Liver (tissue), 9 donors: ENCODE results near the gene DMAC1. TPM values are rescaled to one million over a fixed set of nuclear protein-coding genes. Genes with fewer than 3 reads are reported as not detected.

Source experiments
- DNase-seq: peaks from one replicate; pipeline ENCODE4 v3.0.0-alpha.2; 2017; ENCODE audit warnings: low spot score
- H3K27ac ChIP-seq, 2 donors: one replicate each; pipeline ENCODE4 v1.7.0; 2013; ENCODE audit warnings: inconsistent platforms in 2 of 2, low read length in 2 of 2, control low read depth in 1 of 2, low read depth in 1 of 2, mild to moderate bottlenecking in 1 of 2
- H3K27me3 ChIP-seq, 4 donors: one replicate each; pipeline versions ENCODE4 v1.6.1 to v1.7.0; 2013; ENCODE audit warnings: low read length in 3 of 4, inconsistent platforms in 1 of 4, mild to moderate bottlenecking in 1 of 4, moderate library complexity in 1 of 4; ENCODE audit not compliant: control insufficient read depth in 4 of 4, insufficient read depth in 4 of 4
- H3K36me3 ChIP-seq, 4 donors: one replicate each; pipeline versions ENCODE4 v1.6.1 to v1.7.0; 2013; ENCODE audit warnings: low read length in 3 of 4, mild to moderate bottlenecking in 3 of 4, low read depth in 1 of 4, moderate library complexity in 1 of 4; ENCODE audit not compliant: control insufficient read depth in 4 of 4, insufficient read depth in 3 of 4
- H3K4me1 ChIP-seq, 4 donors: one replicate each; pipeline versions ENCODE4 v1.6.1 to v1.7.0; 2013; ENCODE audit warnings: low read length in 3 of 4, mild to moderate bottlenecking in 3 of 4, moderate library complexity in 1 of 4; ENCODE audit not compliant: control insufficient read depth in 4 of 4, insufficient read depth in 4 of 4
- H3K4me3 ChIP-seq, 3 donors: one replicate each; pipeline versions ENCODE4 v1.6.1 to v1.7.0; 2013; ENCODE audit warnings: low read length in 3 of 3, control low read depth in 1 of 3, low read depth in 1 of 3, mild to moderate bottlenecking in 1 of 3
- H3K9ac ChIP-seq, 2 donors: one replicate each; pipeline ENCODE4 v1.7.0; 2013; ENCODE audit warnings: low read length in 2 of 2, mild to moderate bottlenecking in 2 of 2, moderate library complexity in 2 of 2, control low read depth in 1 of 2, low read depth in 1 of 2
- H3K9me3 ChIP-seq, 4 donors: one replicate each; pipeline versions ENCODE4 v1.6.1 to v1.7.0; 2013; ENCODE audit warnings: low read length in 3 of 4; ENCODE audit not compliant: control insufficient read depth in 4 of 4
- ATF3 ChIP-seq: IDR thresholded peaks from 2 replicates; pipeline ENCODE4 v1.6.1; 2016; ENCODE audit warnings: antibody characterized with exemption
- CTCF ChIP-seq: fragments of 150-350 bp; IDR thresholded peaks from 2 replicates; pipeline ENCODE4 v1.5.1; 2017; ENCODE audit warnings: improper control_type of control experiment, low read depth, low read length; ENCODE audit not compliant: missing input control
- EGR1 ChIP-seq, 2 donors: IDR thresholded peaks; 2 replicates each; pipeline ENCODE4 v1.6.1; 2016 to 2018; ENCODE audit warnings: antibody characterized with exemption in 2 of 2, low read depth in 2 of 2
- FOXA1 ChIP-seq: IDR thresholded peaks from 2 replicates; pipeline ENCODE4 v1.6.1; 2016; ENCODE audit warnings: antibody characterized with exemption
- FOXA2 ChIP-seq: IDR thresholded peaks from 2 replicates; pipeline ENCODE4 v1.6.1; 2016; ENCODE audit warnings: antibody characterized with exemption
- GABPA ChIP-seq, 2 donors: IDR thresholded peaks in 1 of 2; conservative IDR thresholded peaks in 1 of 2; 2 replicates each; pipeline ENCODE4 v1.6.1; 2016; ENCODE audit warnings: antibody characterized with exemption in 2 of 2, mild to moderate bottlenecking in 1 of 2, moderate library complexity in 1 of 2
- HNF4A ChIP-seq, 2 donors: conservative IDR thresholded peaks; 2 replicates each; pipeline ENCODE4 v1.6.1; 2016; ENCODE audit warnings: antibody characterized with exemption in 2 of 2, mild to moderate bottlenecking in 2 of 2
- HNF4G ChIP-seq: IDR thresholded peaks from 2 replicates; pipeline ENCODE4 v1.6.1; 2016; ENCODE audit warnings: antibody characterized with exemption
- JUND ChIP-seq, 2 donors: IDR thresholded peaks; 2 replicates each; pipeline ENCODE4 v1.6.1; 2016; ENCODE audit warnings: antibody characterized with exemption in 2 of 2
- MAX ChIP-seq: IDR thresholded peaks from 2 replicates; pipeline ENCODE4 v1.6.1; 2016; ENCODE audit warnings: antibody characterized with exemption
- NR2F2 ChIP-seq: IDR thresholded peaks from 2 replicates; pipeline ENCODE4 v1.6.1; 2016; ENCODE audit warnings: antibody characterized with exemption
- RAD21 ChIP-seq, 2 donors: IDR thresholded peaks; 2 replicates each; pipeline ENCODE4 v1.6.1; 2016; ENCODE audit warnings: antibody characterized with exemption in 2 of 2, mild to moderate bottlenecking in 2 of 2
- REST ChIP-seq: IDR thresholded peaks from 2 replicates; pipeline ENCODE4 v1.6.1; 2016; ENCODE audit warnings: antibody characterized with exemption, mild to moderate bottlenecking
- RXRA ChIP-seq, 2 donors: IDR thresholded peaks; 2 replicates each; pipeline ENCODE4 v1.6.1; 2017 to 2018; ENCODE audit warnings: antibody characterized with exemption in 2 of 2, mild to moderate bottlenecking in 1 of 2
- SP1 ChIP-seq: IDR thresholded peaks from 2 replicates; pipeline ENCODE4 v1.6.1; 2018; ENCODE audit warnings: antibody characterized with exemption, mild to moderate bottlenecking
- YY1 ChIP-seq: IDR thresholded peaks from 2 replicates; pipeline ENCODE4 v1.6.1; 2016; ENCODE audit warnings: antibody characterized with exemption, mild to moderate bottlenecking
- ZBTB33 ChIP-seq: IDR thresholded peaks from 2 replicates; pipeline ENCODE4 v1.6.1; 2016; ENCODE audit warnings: antibody characterized with exemption
- WGBS: extraction: QIAGEN DNeasy Blood & Tissue Kit; methylation state at CpG from one replicate; pipeline ENCODE4 v1.1.7; 2013; 5-methylcytosine and 5-hydroxymethylcytosine counted together
- polyA plus RNA-seq, 2 donors: library from polyadenylated mRNA; stranded (reverse) in 1 of 2; unstranded in 1 of 2; fragments of 200-250 nt in 1 of 2; fragments of >200 nt in 1 of 2; fragmentation: Nextera tagmentation in 1 of 2; extraction: Ambion mirVana in 1 of 2; gene quantifications; one replicate each; pipeline versions ENCODE4 v1.2.1 to v1.2.3, GENCODE V29; 2013 to 2015
- total RNA-seq, 2 donors: library from RNA; depleted of rRNA; stranded (reverse); fragments of >200 nt; gene quantifications; one replicate each; pipeline ENCODE4 v1.2.3, GENCODE V29; 2014
- donor health status: healthy.
- donor health status: healthy.
- donor health status: healthy.
- donor health status: healthy.
- donor health status: healthy.

The DMAC1 gene
- total and polyA plus RNA-seq, 4 donors, result 4.4 to 53.0 (median 9.0) TPM

DNA sequence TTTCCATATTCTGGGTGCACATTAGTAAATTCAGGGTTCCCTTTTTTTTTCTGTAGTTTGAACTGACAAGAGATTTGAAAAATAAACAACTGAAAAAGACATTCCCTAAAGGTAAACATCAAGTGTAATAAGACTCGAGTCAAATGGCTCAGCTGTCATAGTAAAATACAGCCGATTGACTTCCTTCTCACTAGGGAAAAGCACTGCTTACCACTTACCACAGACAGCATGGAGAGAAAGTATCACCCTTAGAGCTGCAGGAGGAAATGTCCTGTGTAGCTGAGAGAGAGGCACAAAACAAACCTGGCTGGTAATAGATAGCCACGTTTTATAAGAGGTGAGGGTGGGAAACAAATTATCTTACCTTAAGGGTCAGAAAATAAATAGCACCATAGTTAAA, 12.1 kb upstream of the DMAC1 start:
- no peaks in the 10 kb centered on the region for H3K27me3 ChIP-seq
- no peaks in the 10 kb centered on the region for H3K9me3 ChIP-seq
- DNase-seq, result no peak
- H3K27ac ChIP-seq, result no peak overlapping the region
- TF ChIP-seq MAX, result no peak
- no peak for TF ChIP-seq FOXA2
- no peak for TF ChIP-seq EGR1 (IDR thresholded peaks at IDR 0.05; ENCODE audit: low read depth in 2 of 2)
- no peak for TF ChIP-seq RAD21 (IDR thresholded peaks at IDR 0.05)
- TF ChIP-seq ATF3, result no peak
- TF ChIP-seq ZBTB33, result no peak
- TF ChIP-seq YY1, result no peak
- TF ChIP-seq GABPA (IDR thresholded peaks at IDR 0.05 in 1 of 2, conservative IDR thresholded peaks at IDR 0.05 in 1 of 2), result no peak
- no peak for TF ChIP-seq SP1
- TF ChIP-seq NR2F2, result no peak
- TF ChIP-seq RXRA (IDR thresholded peaks at IDR 0.05), result no peak
- TF ChIP-seq HNF4A (conservative IDR thresholded peaks at IDR 0.05), result no peak
- TF ChIP-seq REST, result no peak
- no peak for TF ChIP-seq CTCF
- no peak for TF ChIP-seq FOXA1
- no peak for TF ChIP-seq JUND (IDR thresholded peaks at IDR 0.05)
- no peak for TF ChIP-seq HNF4G
- H3K9ac ChIP-seq, result no peak overlapping the region
- no peaks in the 10 kb centered on the region for H3K4me1 ChIP-seq
- 25% methylated on average over 3 of the region's 3 CpGs for WGBS
- no peaks in the 10 kb centered on the region for H3K36me3 ChIP-seq
- no peak overlapping the region for H3K4me3 ChIP-seq

DNA sequence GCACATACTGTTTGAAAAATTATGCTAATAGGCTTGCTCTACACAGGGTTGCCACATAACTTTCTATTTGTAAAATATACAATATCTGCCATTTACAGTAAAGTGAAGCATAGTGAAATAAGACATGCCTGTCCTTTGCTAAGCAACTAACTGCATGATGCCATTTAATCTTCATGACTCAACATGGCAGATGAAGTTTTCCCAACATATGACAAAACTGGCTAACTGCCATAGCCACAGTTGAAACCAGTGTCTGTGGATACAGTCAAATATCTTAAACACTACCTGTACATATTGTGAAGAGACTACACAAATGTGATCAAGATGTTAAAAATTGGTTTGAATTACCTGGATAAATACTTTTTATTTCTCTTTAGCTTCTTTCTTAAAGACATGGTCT, 3.1 kb upstream of the DMAC1 start:
- Histone ChIP-seq H3K27me3 (peaks cover 0 to 4% (median 0%) of the 10 kb centered on the region in 4 donors), H3K9me3 (no peaks in the 10 kb centered on the region), H3K4me3 (no peak overlapping the region), H3K36me3 (no peaks in the 10 kb centered on the region), H3K4me1 (peaks cover 0 to 14% (median 8%) of the 10 kb centered on the region in 4 donors), H3K27ac (no peak overlapping the region), H3K9ac (no peak overlapping the region)
- no peak for DNase-seq
- TF ChIP-seq SP1 (no peak), RXRA (IDR thresholded peaks at IDR 0.05) (no peak), MAX (no peak), FOXA2 (no peak), ATF3 (no peak)
